ENCODE results near the gene STYXL2.
A peak's percentile ranks its signal among the peaks of the same experiment; 100 is the strongest.

STYXL2 gene

GRCh38 chr1:167057241-167057688, 36.6 kb upstream of the STYXL2 start:
- Histone ChIP-seq H3K9me2 (ENCODE audit: low read depth, low read length) (no peaks in the 10 kb centered on the region), H3K4me2 (ENCODE audit: low read length) (no peak overlapping the region), H3K27ac (ENCODE audit: low read depth, low read length, poor library complexity, severe bottlenecking) (no peak overlapping the region), H3K27me3 (ENCODE audit: insufficient read depth, low read length) (no peaks in the 10 kb centered on the region), H3K4me1 (ENCODE audit: insufficient read depth, low read length, severe bottlenecking) (peaks cover 6% of the 10 kb centered on the region), H3K79me2 (ENCODE audit: insufficient read depth, low read length) (no peaks in the 10 kb centered on the region), H3K36me3 (ENCODE audit: insufficient read depth, low read length) (no peaks in the 10 kb centered on the region), H4K20me1 (ENCODE audit: insufficient read depth, low read length) (no peaks in the 10 kb centered on the region), H3K4me3 (ENCODE audit: low read depth, low read length, poor library complexity, severe bottlenecking) (no peak overlapping the region), H2AFZ (ENCODE audit: low read length) (no peak overlapping the region), H3K9ac (ENCODE audit: low read length) (no peak overlapping the region), H3F3A (ENCODE audit: insufficient read depth, low read length) (no peaks in the 10 kb centered on the region), H3K9me3 (ENCODE audit: low read length) (no peaks in the 10 kb centered on the region)
- peak; percentile 70; the same call in 1 of the 2 replicates for TF ChIP-seq CTCF (IDR thresholded peaks at IDR 0.05; ENCODE audit: low read length)
- no peak for TF ChIP-seq EZH2 (IDR thresholded peaks at IDR 0.05; ENCODE audit: borderline replicate concordance, low read length)

GRCh38 chr1:167059045-167059808, 34.6 kb upstream of the STYXL2 start:
- no peaks in the 10 kb centered on the region for H3K9me3 ChIP-seq (ENCODE audit: low read length)
- H3K27me3 ChIP-seq (ENCODE audit: insufficient read depth, low read length) = no peaks in the 10 kb centered on the region
- H3K4me1 ChIP-seq (ENCODE audit: insufficient read depth, low read length, severe bottlenecking) = peaks cover 6% of the 10 kb centered on the region
- peak overlapping the region; percentile 16 for H3K4me3 ChIP-seq (ENCODE audit: low read depth, low read length, poor library complexity, severe bottlenecking)
- no peak overlapping the region; the same call in 1 of the 2 replicates for H3K9ac ChIP-seq (ENCODE audit: low read length)
- peak overlapping the region; percentile 89; the same call in 1 of the 2 replicates for H2AFZ ChIP-seq (ENCODE audit: low read length)
- no peaks in the 10 kb centered on the region for H3K79me2 ChIP-seq (ENCODE audit: insufficient read depth, low read length)
- no peaks in the 10 kb centered on the region for H3K9me2 ChIP-seq (ENCODE audit: low read depth, low read length)
- H3K27ac ChIP-seq (ENCODE audit: low read depth, low read length, poor library complexity, severe bottlenecking) = no peak overlapping the region
- H3F3A ChIP-seq (ENCODE audit: insufficient read depth, low read length) = no peaks in the 10 kb centered on the region
- H4K20me1 ChIP-seq (ENCODE audit: insufficient read depth, low read length) = no peaks in the 10 kb centered on the region
- no peaks in the 10 kb centered on the region for H3K36me3 ChIP-seq (ENCODE audit: insufficient read depth, low read length)
- TF ChIP-seq EZH2 (IDR thresholded peaks at IDR 0.05; ENCODE audit: borderline replicate concordance, low read length) (no peak), CTCF (IDR thresholded peaks at IDR 0.05; ENCODE audit: low read length) (peak; percentile 97)
- H3K4me2 ChIP-seq (ENCODE audit: low read length) = peak overlapping the region; percentile 59

GRCh38 chr1:167059809-167060107, 34.1 kb upstream of the STYXL2 start:
- no peaks in the 10 kb centered on the region for H3K36me3 ChIP-seq (ENCODE audit: insufficient read depth, low read length)
- no peak overlapping the region for H3K4me3 ChIP-seq (ENCODE audit: low read depth, low read length, poor library complexity, severe bottlenecking)
- H3K27me3 ChIP-seq (ENCODE audit: insufficient read depth, low read length) = no peaks in the 10 kb centered on the region
- TF ChIP-seq CTCF (IDR thresholded peaks at IDR 0.05; ENCODE audit: low read length) (no peak), EZH2 (IDR thresholded peaks at IDR 0.05; ENCODE audit: borderline replicate concordance, low read length) (no peak)
- H3K9me3 ChIP-seq (ENCODE audit: low read length) = no peaks in the 10 kb centered on the region
- H3F3A ChIP-seq (ENCODE audit: insufficient read depth, low read length) = no peaks in the 10 kb centered on the region
- H2AFZ ChIP-seq (ENCODE audit: low read length) = no peak overlapping the region
- no peak overlapping the region for H3K27ac ChIP-seq (ENCODE audit: low read depth, low read length, poor library complexity, severe bottlenecking)
- no peaks in the 10 kb centered on the region for H3K79me2 ChIP-seq (ENCODE audit: insufficient read depth, low read length)
- no peak overlapping the region for H3K9ac ChIP-seq (ENCODE audit: low read length)
- H3K4me1 ChIP-seq (ENCODE audit: insufficient read depth, low read length, severe bottlenecking) = peaks cover 6% of the 10 kb centered on the region
- H3K9me2 ChIP-seq (ENCODE audit: low read depth, low read length) = no peaks in the 10 kb centered on the region
- H4K20me1 ChIP-seq (ENCODE audit: insufficient read depth, low read length) = no peaks in the 10 kb centered on the region
- H3K4me2 ChIP-seq (ENCODE audit: low read length) = no peak overlapping the region

All from OCI-LY1 (cell line).